ENCODE results near the gene HHIPL1.

The HHIPL1 gene

GRCh38 chr14:99673305-99674063 is 28.6 kb downstream of the HHIPL1 start:
- Histone ChIP-seq H3K4me1 (ENCODE audit: control insufficient read depth in 1 of 2, insufficient read depth in 2 of 2, low read length in 2 of 2) (no peaks in the 10 kb centered on the region), H3K36me3 (ENCODE audit: control insufficient read depth in 1 of 2, insufficient read depth in 2 of 2, low read length in 2 of 2) (no peaks in the 10 kb centered on the region), H3K9me3 (ENCODE audit: control insufficient read depth in 1 of 2, low read length in 2 of 2) (peaks cover 0 to 10% of the 10 kb centered on the region in 2 donors), H3K27me3 (ENCODE audit: low read depth, low read length) (no peaks in the 10 kb centered on the region), H3K4me3 (ENCODE audit: low read depth in 1 of 2, low read length in 2 of 2) (no peak overlapping the region), H3K27ac (ENCODE audit: low read length) (no peak overlapping the region)

- Histone ChIP-seq H3K4me1 (ENCODE audit: control insufficient read depth in 1 of 2, insufficient read depth in 2 of 2, low read length in 2 of 2) (no peaks in the 10 kb centered on the region), H3K27me3 (ENCODE audit: low read depth, low read length) (no peaks in the 10 kb centered on the region), H3K36me3 (ENCODE audit: control insufficient read depth in 1 of 2, insufficient read depth in 2 of 2, low read length in 2 of 2) (no peaks in the 10 kb centered on the region), H3K27ac (ENCODE audit: low read length) (no peak overlapping the region), H3K9me3 (ENCODE audit: control insufficient read depth in 1 of 2, low read length in 2 of 2) (peaks cover 0 to 15% of the 10 kb centered on the region in 2 donors), H3K4me3 (ENCODE audit: low read depth in 1 of 2, low read length in 2 of 2) (no peak overlapping the region)
These were observed 29.2 kb downstream of the HHIPL1 start for GRCh38 chr14:99674064-99674650.

GRCh38 chr14:99674776-99675381 is 29.9 kb downstream of the HHIPL1 start:
- Histone ChIP-seq H3K27me3 (ENCODE audit: low read depth, low read length) (no peaks in the 10 kb centered on the region), H3K27ac (ENCODE audit: low read length) (no peak overlapping the region), H3K4me1 (ENCODE audit: control insufficient read depth in 1 of 2, insufficient read depth in 2 of 2, low read length in 2 of 2) (no peaks in the 10 kb centered on the region), H3K36me3 (ENCODE audit: control insufficient read depth in 1 of 2, insufficient read depth in 2 of 2, low read length in 2 of 2) (no peaks in the 10 kb centered on the region), H3K4me3 (ENCODE audit: low read depth in 1 of 2, low read length in 2 of 2) (no peak overlapping the region), H3K9me3 (ENCODE audit: control insufficient read depth in 1 of 2, low read length in 2 of 2) (peaks cover 0 to 15% of the 10 kb centered on the region in 2 donors)

- H3K4me3 ChIP-seq (ENCODE audit: low read depth in 1 of 2, low read length in 2 of 2), result no peak overlapping the region
- H3K9me3 ChIP-seq (ENCODE audit: control insufficient read depth in 1 of 2, low read length in 2 of 2), result peaks cover 0 to 15% of the 10 kb centered on the region in 2 donors
- H3K36me3 ChIP-seq (ENCODE audit: control insufficient read depth in 1 of 2, insufficient read depth in 2 of 2, low read length in 2 of 2), result no peaks in the 10 kb centered on the region
- no peak overlapping the region for H3K27ac ChIP-seq (ENCODE audit: low read length)
- no peaks in the 10 kb centered on the region for H3K27me3 ChIP-seq (ENCODE audit: low read depth, low read length)
- H3K4me1 ChIP-seq (ENCODE audit: control insufficient read depth in 1 of 2, insufficient read depth in 2 of 2, low read length in 2 of 2), result no peaks in the 10 kb centered on the region
These were observed 30.5 kb downstream of the HHIPL1 start for GRCh38 chr14:99675382-99675835.

- Histone ChIP-seq H3K9me3 (ENCODE audit: control insufficient read depth in 1 of 2, low read length in 2 of 2) (peaks cover 0 to 15% of the 10 kb centered on the region in 2 donors), H3K27ac (ENCODE audit: low read length) (no peak overlapping the region), H3K27me3 (ENCODE audit: low read depth, low read length) (no peaks in the 10 kb centered on the region), H3K4me1 (ENCODE audit: control insufficient read depth in 1 of 2, insufficient read depth in 2 of 2, low read length in 2 of 2) (no peaks in the 10 kb centered on the region), H3K4me3 (ENCODE audit: low read depth in 1 of 2, low read length in 2 of 2) (no peak overlapping the region), H3K36me3 (ENCODE audit: control insufficient read depth in 1 of 2, insufficient read depth in 2 of 2, low read length in 2 of 2) (no peaks in the 10 kb centered on the region)
These were observed 31.0 kb downstream of the HHIPL1 start for GRCh38 chr14:99675951-99676350.

GRCh38 chr14:99676657-99677056 is 31.7 kb downstream of the HHIPL1 start:
- Histone ChIP-seq H3K9me3 (ENCODE audit: control insufficient read depth in 1 of 2, low read length in 2 of 2) (peaks cover 0 to 15% of the 10 kb centered on the region in 2 donors), H3K27ac (ENCODE audit: low read length) (no peak overlapping the region), H3K4me3 (ENCODE audit: low read depth in 1 of 2, low read length in 2 of 2) (no peak overlapping the region), H3K36me3 (ENCODE audit: control insufficient read depth in 1 of 2, insufficient read depth in 2 of 2, low read length in 2 of 2) (no peaks in the 10 kb centered on the region), H3K4me1 (ENCODE audit: control insufficient read depth in 1 of 2, insufficient read depth in 2 of 2, low read length in 2 of 2) (no peaks in the 10 kb centered on the region), H3K27me3 (ENCODE audit: low read depth, low read length) (no peaks in the 10 kb centered on the region)

GRCh38 chr14:99677231-99678140 is 32.6 kb downstream of the HHIPL1 start:
- no peaks in the 10 kb centered on the region for H3K36me3 ChIP-seq (ENCODE audit: control insufficient read depth in 1 of 2, insufficient read depth in 2 of 2, low read length in 2 of 2)
- peaks cover 0 to 15% of the 10 kb centered on the region in 2 donors for H3K9me3 ChIP-seq (ENCODE audit: control insufficient read depth in 1 of 2, low read length in 2 of 2)
- no peak overlapping the region for H3K4me3 ChIP-seq (ENCODE audit: low read depth in 1 of 2, low read length in 2 of 2)
- no peaks in the 10 kb centered on the region for H3K27me3 ChIP-seq (ENCODE audit: low read depth, low read length)
- H3K4me1 ChIP-seq (ENCODE audit: control insufficient read depth in 1 of 2, insufficient read depth in 2 of 2, low read length in 2 of 2), result no peaks in the 10 kb centered on the region
- no peak overlapping the region for H3K27ac ChIP-seq (ENCODE audit: low read length)

- no peaks in the 10 kb centered on the region for H3K27me3 ChIP-seq (ENCODE audit: low read depth, low read length)
- H3K36me3 ChIP-seq (ENCODE audit: control insufficient read depth in 1 of 2, insufficient read depth in 2 of 2, low read length in 2 of 2), result no peaks in the 10 kb centered on the region
- H3K4me1 ChIP-seq (ENCODE audit: control insufficient read depth in 1 of 2, insufficient read depth in 2 of 2, low read length in 2 of 2), result peaks cover 0 to 6% of the 10 kb centered on the region in 2 donors
- H3K27ac ChIP-seq (ENCODE audit: low read length), result no peak overlapping the region
- peaks cover 0 to 15% of the 10 kb centered on the region in 2 donors for H3K9me3 ChIP-seq (ENCODE audit: control insufficient read depth in 1 of 2, low read length in 2 of 2)
- no peak overlapping the region for H3K4me3 ChIP-seq (ENCODE audit: low read depth in 1 of 2, low read length in 2 of 2)
These were observed 33.3 kb downstream of the HHIPL1 start for GRCh38 chr14:99678198-99678597.

- H3K36me3 ChIP-seq (ENCODE audit: control insufficient read depth in 1 of 2, insufficient read depth in 2 of 2, low read length in 2 of 2), result no peaks in the 10 kb centered on the region
- no peak overlapping the region for H3K4me3 ChIP-seq (ENCODE audit: low read depth in 1 of 2, low read length in 2 of 2)
- H3K9me3 ChIP-seq (ENCODE audit: control insufficient read depth in 1 of 2, low read length in 2 of 2), result peaks cover 0 to 15% of the 10 kb centered on the region in 2 donors
- H3K27ac ChIP-seq (ENCODE audit: low read length), result no peak overlapping the region
- H3K4me1 ChIP-seq (ENCODE audit: control insufficient read depth in 1 of 2, insufficient read depth in 2 of 2, low read length in 2 of 2), result peaks cover 0 to 9% of the 10 kb centered on the region in 2 donors
- H3K27me3 ChIP-seq (ENCODE audit: low read depth, low read length), result no peaks in the 10 kb centered on the region
These were observed 34.2 kb downstream of the HHIPL1 start for GRCh38 chr14:99679111-99679510.

GRCh38 chr14:99679543-99679942 is 34.6 kb downstream of the HHIPL1 start:
- no peak overlapping the region for H3K4me3 ChIP-seq (ENCODE audit: low read depth in 1 of 2, low read length in 2 of 2)
- H3K27ac ChIP-seq (ENCODE audit: low read length), result no peak overlapping the region
- H3K27me3 ChIP-seq (ENCODE audit: low read depth, low read length), result no peaks in the 10 kb centered on the region
- no peaks in the 10 kb centered on the region for H3K36me3 ChIP-seq (ENCODE audit: control insufficient read depth in 1 of 2, insufficient read depth in 2 of 2, low read length in 2 of 2)
- peaks cover 0 to 12% of the 10 kb centered on the region in 2 donors for H3K4me1 ChIP-seq (ENCODE audit: control insufficient read depth in 1 of 2, insufficient read depth in 2 of 2, low read length in 2 of 2)
- H3K9me3 ChIP-seq (ENCODE audit: control insufficient read depth in 1 of 2, low read length in 2 of 2), result peaks cover 0 to 15% of the 10 kb centered on the region in 2 donors

- Histone ChIP-seq H3K9me3 (ENCODE audit: control insufficient read depth in 1 of 2, low read length in 2 of 2) (peaks cover 0 to 15% of the 10 kb centered on the region in 2 donors), H3K36me3 (ENCODE audit: control insufficient read depth in 1 of 2, insufficient read depth in 2 of 2, low read length in 2 of 2) (no peaks in the 10 kb centered on the region)
These were observed 35.1 kb downstream of the HHIPL1 start for GRCh38 chr14:99679996-99680395.

More at GRCh38 chr14:99679996-99680395, 35.1 kb downstream of the HHIPL1 start:
- H3K4me1 ChIP-seq (ENCODE audit: control insufficient read depth in 1 of 2, insufficient read depth in 2 of 2, low read length in 2 of 2), result peaks cover 0 to 15% of the 10 kb centered on the region in 2 donors
- no peak overlapping the region for H3K4me3 ChIP-seq (ENCODE audit: low read depth in 1 of 2, low read length in 2 of 2)
- no peaks in the 10 kb centered on the region for H3K27me3 ChIP-seq (ENCODE audit: low read depth, low read length)
- no peak overlapping the region for H3K27ac ChIP-seq (ENCODE audit: low read length)

Data from muscle layer of duodenum (tissue), 2 donors.